Measurements from ENCODE around the gene PCSK6.

PCSK6 gene

GRCh38 chr15:101478701-101479341 is 10.7 kb downstream of the PCSK6 start:
- H3K27me3 ChIP-seq (replicated peaks; ENCODE audit: insufficient read depth, low read length) = no peaks in the 10 kb centered on the region
- H3K9me3 ChIP-seq (replicated peaks; ENCODE audit: insufficient read depth, low read length) = no peaks in the 10 kb centered on the region
- no peaks in the 10 kb centered on the region for H3F3A ChIP-seq (ENCODE audit: insufficient read depth, low read length)
- no peaks in the 10 kb centered on the region for H3K4me1 ChIP-seq (ENCODE audit: low read length)
- H3K4me2 ChIP-seq (ENCODE audit: low read depth, low read length) = no peak overlapping the region
- H4K20me1 ChIP-seq (ENCODE audit: insufficient read depth, low read length) = no peaks in the 10 kb centered on the region
- no peaks in the 10 kb centered on the region for H3K9me2 ChIP-seq (replicated peaks; ENCODE audit: insufficient read depth, low read length)
- no peaks in the 10 kb centered on the region for H3K36me3 ChIP-seq (replicated peaks; ENCODE audit: insufficient read depth, low read length)
- no peak overlapping the region for H3K9ac ChIP-seq (ENCODE audit: low read length)
- TF ChIP-seq EZH2phosphoT487 (IDR thresholded peaks at IDR 0.05; ENCODE audit: low read length) (no peak), EZH2 (optimal IDR thresholded peaks at IDR 0.05; ENCODE audit: low read depth, low read length) (no peak)
- TF ChIP-seq, protein P1, sequence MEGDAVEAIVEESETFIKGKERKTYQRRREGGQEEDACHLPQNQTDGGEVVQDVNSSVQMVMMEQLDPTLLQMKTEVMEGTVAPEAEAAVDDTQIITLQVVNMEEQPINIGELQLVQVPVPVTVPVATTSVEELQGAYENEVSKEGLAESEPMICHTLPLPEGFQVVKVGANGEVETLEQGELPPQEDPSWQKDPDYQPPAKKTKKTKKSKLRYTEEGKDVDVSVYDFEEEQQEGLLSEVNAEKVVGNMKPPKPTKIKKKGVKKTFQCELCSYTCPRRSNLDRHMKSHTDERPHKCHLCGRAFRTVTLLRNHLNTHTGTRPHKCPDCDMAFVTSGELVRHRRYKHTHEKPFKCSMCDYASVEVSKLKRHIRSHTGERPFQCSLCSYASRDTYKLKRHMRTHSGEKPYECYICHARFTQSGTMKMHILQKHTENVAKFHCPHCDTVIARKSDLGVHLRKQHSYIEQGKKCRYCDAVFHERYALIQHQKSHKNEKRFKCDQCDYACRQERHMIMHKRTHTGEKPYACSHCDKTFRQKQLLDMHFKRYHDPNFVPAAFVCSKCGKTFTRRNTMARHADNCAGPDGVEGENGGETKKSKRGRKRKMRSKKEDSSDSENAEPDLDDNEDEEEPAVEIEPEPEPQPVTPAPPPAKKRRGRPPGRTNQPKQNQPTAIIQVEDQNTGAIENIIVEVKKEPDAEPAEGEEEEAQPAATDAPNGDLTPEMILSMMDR (IDR thresholded peaks at IDR 0.05; ENCODE audit: low read length) = no peak
- no peak overlapping the region for H3K27ac ChIP-seq (ENCODE audit: low read length)
- H2AFZ ChIP-seq (ENCODE audit: low read length) = no peak overlapping the region
- no peak for DNase-seq
- no peak overlapping the region for H3K4me3 ChIP-seq (ENCODE audit: low read length)
- no peaks in the 10 kb centered on the region for H3K79me2 ChIP-seq (ENCODE audit: low read length)

DNA sequence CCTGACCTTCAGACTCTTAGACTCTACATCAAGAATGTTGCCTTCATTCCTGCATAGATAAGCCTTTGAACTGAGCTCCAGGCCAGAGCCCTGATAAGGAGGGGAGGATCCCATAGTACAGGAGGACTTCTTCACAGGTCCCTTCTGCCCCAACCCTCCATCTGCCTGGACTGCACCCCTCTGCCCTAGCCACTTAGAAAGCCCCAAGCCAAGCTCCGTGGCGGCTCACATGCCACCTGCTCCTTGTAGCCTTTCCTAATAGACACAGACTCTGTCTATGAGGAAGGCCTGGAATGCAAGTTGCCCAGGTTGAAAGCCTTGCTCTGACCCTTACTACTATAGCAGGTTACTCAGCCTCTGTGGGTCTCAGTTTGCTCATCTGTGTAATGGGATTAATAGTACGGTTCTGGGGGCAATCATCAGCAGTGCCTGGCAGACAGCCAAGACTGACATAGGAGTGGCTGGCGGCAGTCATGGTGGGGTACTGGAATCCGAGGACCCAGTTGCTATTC is 11.6 kb downstream of the PCSK6 start:
- Histone ChIP-seq H3K4me1 (ENCODE audit: low read length) (no peaks in the 10 kb centered on the region), H3K27me3 (replicated peaks; ENCODE audit: insufficient read depth, low read length) (no peaks in the 10 kb centered on the region), H3K9me3 (replicated peaks; ENCODE audit: insufficient read depth, low read length) (no peaks in the 10 kb centered on the region), H3F3A (ENCODE audit: insufficient read depth, low read length) (no peaks in the 10 kb centered on the region), H4K20me1 (ENCODE audit: insufficient read depth, low read length) (no peaks in the 10 kb centered on the region), H3K36me3 (replicated peaks; ENCODE audit: insufficient read depth, low read length) (no peaks in the 10 kb centered on the region), H3K4me3 (ENCODE audit: low read length) (no peak overlapping the region), H3K4me2 (ENCODE audit: low read depth, low read length) (no peak overlapping the region), H3K79me2 (ENCODE audit: low read length) (no peaks in the 10 kb centered on the region), H3K9ac (ENCODE audit: low read length) (no peak overlapping the region), H3K9me2 (replicated peaks; ENCODE audit: insufficient read depth, low read length) (no peaks in the 10 kb centered on the region), H3K27ac (ENCODE audit: low read length) (no peak overlapping the region), H2AFZ (ENCODE audit: low read length) (no peak overlapping the region)
- TF ChIP-seq EZH2 (optimal IDR thresholded peaks at IDR 0.05; ENCODE audit: low read depth, low read length) = no peak
- DNase-seq = no peak

DNA sequence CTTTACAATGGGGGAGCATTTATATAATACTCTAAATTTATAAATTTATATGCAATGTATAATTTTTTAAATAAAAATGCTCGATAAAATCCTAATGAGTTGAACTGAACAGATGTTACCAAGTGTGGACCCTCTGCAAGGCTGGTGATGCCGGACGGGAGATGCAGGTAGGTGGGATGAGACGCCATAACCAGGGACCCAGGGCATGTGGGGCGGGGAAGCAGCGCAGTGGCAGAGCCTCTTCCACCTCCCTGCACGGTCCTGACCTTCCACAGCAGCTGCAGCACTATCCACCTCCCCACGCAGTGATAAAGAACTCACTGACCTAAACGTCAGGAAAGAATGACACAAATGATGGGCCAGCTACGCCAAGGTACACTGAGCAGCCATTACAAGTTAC is 12.8 kb downstream of the PCSK6 start:
- Histone ChIP-seq H3K9me2 (replicated peaks; ENCODE audit: insufficient read depth, low read length) (no peaks in the 10 kb centered on the region), H3K27me3 (replicated peaks; ENCODE audit: insufficient read depth, low read length) (no peaks in the 10 kb centered on the region), H3K27ac (ENCODE audit: low read length) (no peak overlapping the region), H3K79me2 (ENCODE audit: low read length) (no peaks in the 10 kb centered on the region), H3K36me3 (replicated peaks; ENCODE audit: insufficient read depth, low read length) (no peaks in the 10 kb centered on the region), H3K4me1 (ENCODE audit: low read length) (no peaks in the 10 kb centered on the region), H2AFZ (ENCODE audit: low read length) (no peak overlapping the region), H4K20me1 (ENCODE audit: insufficient read depth, low read length) (no peaks in the 10 kb centered on the region), H3F3A (ENCODE audit: insufficient read depth, low read length) (no peaks in the 10 kb centered on the region), H3K9me3 (replicated peaks; ENCODE audit: insufficient read depth, low read length) (no peaks in the 10 kb centered on the region), H3K4me3 (ENCODE audit: low read length) (no peak overlapping the region), H3K9ac (ENCODE audit: low read length) (no peak overlapping the region), H3K4me2 (ENCODE audit: low read depth, low read length) (no peak overlapping the region)
- TF ChIP-seq EZH2 (optimal IDR thresholded peaks at IDR 0.05; ENCODE audit: low read depth, low read length) = no peak
- TF ChIP-seq, protein P1 (IDR thresholded peaks at IDR 0.05; ENCODE audit: low read length) = no peak
- TF ChIP-seq EZH2phosphoT487 (IDR thresholded peaks at IDR 0.05; ENCODE audit: low read length) = no peak
- no peak for DNase-seq

DNA sequence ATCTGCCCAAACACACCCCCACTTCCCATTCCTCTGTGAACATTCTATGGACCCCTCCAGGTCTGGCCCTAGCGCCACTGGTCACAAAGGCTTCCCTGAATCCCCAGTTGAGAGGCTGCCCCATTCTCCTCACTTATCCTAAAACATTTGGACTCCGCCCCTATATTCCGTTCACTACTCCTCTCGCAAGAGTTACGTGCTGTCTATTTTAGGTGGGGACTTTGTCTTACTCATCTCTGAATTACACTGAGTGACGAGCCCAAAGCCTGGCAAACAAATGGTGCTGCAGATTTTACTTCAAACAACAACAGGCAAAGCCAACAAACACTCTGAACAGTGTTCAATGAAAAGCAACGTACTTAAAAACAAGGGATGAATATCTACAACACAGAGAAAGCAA is 14.5 kb downstream of the PCSK6 start:
- no peak for DNase-seq
- TF ChIP-seq EZH2phosphoT487 (IDR thresholded peaks at IDR 0.05; ENCODE audit: low read length) (no peak), EZH2 (optimal IDR thresholded peaks at IDR 0.05; ENCODE audit: low read depth, low read length) (no peak)
- TF ChIP-seq, protein P1 (IDR thresholded peaks at IDR 0.05; ENCODE audit: low read length) = no peak

More for the DNA sequence above, 14.5 kb downstream of the PCSK6 start:
- Histone ChIP-seq H3K79me2 (ENCODE audit: low read length) (no peaks in the 10 kb centered on the region), H2AFZ (ENCODE audit: low read length) (no peak overlapping the region), H3K36me3 (replicated peaks; ENCODE audit: insufficient read depth, low read length) (no peaks in the 10 kb centered on the region), H3K4me3 (ENCODE audit: low read length) (no peak overlapping the region), H3K9me3 (replicated peaks; ENCODE audit: insufficient read depth, low read length) (no peaks in the 10 kb centered on the region), H4K20me1 (ENCODE audit: insufficient read depth, low read length) (no peaks in the 10 kb centered on the region), H3K27me3 (replicated peaks; ENCODE audit: insufficient read depth, low read length) (no peaks in the 10 kb centered on the region), H3K9ac (ENCODE audit: low read length) (no peak overlapping the region), H3K4me2 (ENCODE audit: low read depth, low read length) (no peak overlapping the region), H3F3A (ENCODE audit: insufficient read depth, low read length) (no peaks in the 10 kb centered on the region), H3K4me1 (ENCODE audit: low read length) (no peaks in the 10 kb centered on the region), H3K9me2 (replicated peaks; ENCODE audit: insufficient read depth, low read length) (no peaks in the 10 kb centered on the region), H3K27ac (ENCODE audit: low read length) (no peak overlapping the region)

All from MM.1S (cell line).